ENCODE results near the gene ITPR3. TPM values are rescaled to one million over a fixed set of nuclear protein-coding genes. Genes with fewer than 3 reads are reported as not detected.

Gene ITPR3
- total RNA-seq, 2 experiments from 2014 or later = 42.6 to 42.9 TPM

GRCh38 chr6:33661106-33661838, 40.1 kb downstream of the ITPR3 start:
- Mint-ChIP-seq H3K27me3 (no peaks in the 10 kb centered on the region), H3K9me3 (ENCODE audit: low read depth) (no peaks in the 10 kb centered on the region), H3K36me3 (ENCODE audit: low read depth) (peaks cover 10% of the 10 kb centered on the region), H3K4me3 (no peak overlapping the region), H3K27ac (no peak overlapping the region), H3K4me1 (no peaks in the 10 kb centered on the region)
- DNase-seq (no peak), ATAC-seq (no peak)
- intact Hi-C loops (cut with DNase I, micrococcal nuclease) = no loop called here
- ChIA-PET POLR2A (no interaction called here), CTCF (no interaction called here)

DNA sequence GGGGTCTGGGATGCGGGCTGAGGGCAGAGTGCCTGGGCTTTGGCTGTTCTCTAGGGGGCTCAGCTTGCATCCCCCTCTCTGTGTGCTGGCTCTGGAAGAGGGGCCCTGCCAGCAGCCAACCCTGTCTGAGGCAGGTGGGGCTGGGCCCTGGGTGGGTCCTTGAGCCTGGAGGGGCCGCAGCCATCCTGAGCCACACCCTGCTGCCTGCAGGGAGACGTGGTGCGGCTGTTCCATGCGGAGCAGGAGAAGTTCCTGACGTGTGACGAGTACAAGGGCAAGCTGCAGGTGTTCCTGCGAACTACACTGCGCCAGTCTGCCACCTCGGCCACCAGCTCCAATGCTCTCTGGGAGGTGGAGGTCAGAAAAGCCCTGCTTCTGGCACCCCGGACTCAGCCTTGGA, 41.2 kb downstream of the ITPR3 start:
- no peak overlapping the region for H3K27ac Mint-ChIP-seq
- peaks cover 10% of the 10 kb centered on the region for H3K36me3 Mint-ChIP-seq (ENCODE audit: low read depth)
- POLR2A ChIA-PET = no interaction called here
- no peaks in the 10 kb centered on the region for H3K27me3 Mint-ChIP-seq
- no peaks in the 10 kb centered on the region for H3K4me1 Mint-ChIP-seq
- CTCF ChIA-PET = no interaction called here
- intact Hi-C loops (cut with DNase I, micrococcal nuclease) = no loop called here
- ATAC-seq = no peak
- no peak for DNase-seq
- H3K9me3 Mint-ChIP-seq (ENCODE audit: low read depth) = no peaks in the 10 kb centered on the region
- no peak overlapping the region for H3K4me3 Mint-ChIP-seq

DNA sequence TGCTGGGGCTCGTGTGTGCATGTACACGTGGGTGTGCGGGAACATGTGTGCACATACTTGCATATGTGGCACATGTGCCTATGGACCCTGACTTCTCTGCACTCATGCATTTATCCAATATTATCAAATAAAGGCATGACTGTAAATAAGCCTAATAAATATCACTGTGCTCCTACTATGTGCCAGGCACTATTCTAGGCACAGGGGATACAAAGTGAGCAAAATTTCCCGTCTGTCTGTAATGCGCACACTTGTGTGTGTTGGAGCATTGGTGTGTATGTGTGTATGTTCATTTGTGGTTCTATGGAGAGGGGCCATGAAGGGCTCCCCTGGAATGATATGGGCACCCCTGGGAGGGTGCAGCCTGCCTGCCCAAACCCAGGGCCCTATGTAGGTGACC, 41.9 kb downstream of the ITPR3 start:
- ChIA-PET POLR2A (interaction anchor here (0.6 kb wide), 2 partner anchors 42 to 1556 kb away, joined by 3 to 4 read pairs; no protein-coding TSS in a partner anchor), CTCF (no interaction called here)
- no peak overlapping the region for H3K27ac Mint-ChIP-seq
- peaks cover 2% of the 10 kb centered on the region for H3K4me1 Mint-ChIP-seq
- no peak for DNase-seq
- intact Hi-C loops (cut with DNase I, micrococcal nuclease) = no loop called here
- H3K36me3 Mint-ChIP-seq (ENCODE audit: low read depth) = peaks cover 6% of the 10 kb centered on the region
- no peak overlapping the region for H3K4me3 Mint-ChIP-seq
- no peaks in the 10 kb centered on the region for H3K27me3 Mint-ChIP-seq
- H3K9me3 Mint-ChIP-seq (ENCODE audit: low read depth) = no peaks in the 10 kb centered on the region
- ATAC-seq = no peak

DNA sequence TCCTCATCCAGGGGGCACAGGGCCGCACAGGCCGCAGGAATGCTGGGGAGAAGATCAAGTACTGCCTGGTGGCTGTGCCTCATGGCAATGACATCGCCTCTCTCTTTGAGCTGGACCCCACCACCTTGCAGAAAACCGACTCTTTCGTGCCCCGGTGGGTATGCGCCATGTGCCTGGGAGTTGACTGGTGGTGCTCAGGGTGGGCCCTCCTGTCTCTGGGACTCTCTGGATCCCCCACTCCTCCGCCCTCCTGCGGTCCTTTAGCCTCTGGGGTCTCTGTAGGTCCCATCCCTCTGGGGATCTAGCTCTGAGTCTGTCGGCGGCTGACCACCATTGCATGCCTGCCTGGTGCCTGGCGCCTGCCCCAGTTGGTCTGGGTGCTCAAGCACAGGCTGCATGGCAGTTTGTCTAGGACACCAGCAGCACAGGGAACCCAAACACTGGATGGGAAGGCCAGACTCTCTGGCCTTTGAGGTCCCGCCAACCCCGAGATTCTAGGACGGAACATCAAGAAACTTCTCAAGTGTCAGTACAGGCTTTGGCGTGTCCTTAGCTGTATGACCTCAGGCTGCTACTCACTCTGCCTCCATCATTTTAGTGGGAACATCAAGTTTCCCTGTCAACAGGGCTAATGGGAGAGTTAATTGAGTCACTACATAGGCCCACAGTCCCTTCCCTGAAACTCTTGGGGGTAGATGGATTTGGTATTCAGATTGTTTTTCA, 42.8 kb downstream of the ITPR3 start:
- DNase-seq (no peak), ATAC-seq (no peak)
- Mint-ChIP-seq H3K9me3 (ENCODE audit: low read depth) (no peaks in the 10 kb centered on the region), H3K36me3 (ENCODE audit: low read depth) (peaks cover 14% of the 10 kb centered on the region), H3K27ac (no peak overlapping the region), H3K4me1 (peaks cover 11% of the 10 kb centered on the region), H3K4me3 (no peak overlapping the region), H3K27me3 (no peaks in the 10 kb centered on the region)
- ChIA-PET POLR2A (no interaction called here), CTCF (interaction anchor here (0.8 kb wide), 1 partner anchor 300 kb away, joined by 3 read pairs; no protein-coding TSS in a partner anchor)
- intact Hi-C loops (cut with DNase I, micrococcal nuclease) = no loop called here

DNA sequence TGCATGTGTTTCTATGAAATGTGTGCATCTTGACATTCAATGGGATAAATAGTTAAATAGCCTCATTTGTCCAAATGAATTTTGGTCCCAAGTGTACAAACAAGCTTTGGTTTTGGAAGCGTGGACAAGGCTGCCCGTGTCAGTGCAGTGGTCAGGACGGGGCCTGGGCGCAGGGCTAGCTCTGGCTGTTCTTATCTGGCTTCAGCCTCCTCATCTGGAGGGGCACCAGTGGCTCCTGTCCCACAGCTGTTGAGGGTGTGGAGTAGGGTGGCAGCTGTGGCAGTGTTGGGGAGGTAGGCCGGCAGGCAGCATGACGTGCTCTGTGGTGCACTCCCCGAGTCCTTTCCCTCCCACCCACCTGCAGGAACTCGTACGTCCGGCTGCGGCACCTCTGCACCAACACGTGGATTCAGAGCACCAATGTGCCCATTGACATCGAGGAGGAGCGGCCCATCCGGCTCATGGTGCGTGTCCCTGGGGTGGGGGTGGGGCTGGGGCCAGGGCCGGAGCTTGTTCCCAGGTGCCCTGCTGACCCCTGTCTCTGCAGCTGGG, 43.5 kb downstream of the ITPR3 start:
- no peak overlapping the region for H3K27ac Mint-ChIP-seq
- CTCF ChIA-PET = interaction anchor here (0.8 kb wide), 1 partner anchor 300 kb away, joined by 3 read pairs; no protein-coding TSS in a partner anchor

GRCh38 chr6:33665957-33666356, 44.8 kb downstream of the ITPR3 start:
- no peaks in the 10 kb centered on the region for H3K9me3 Mint-ChIP-seq (ENCODE audit: low read depth)
- peaks cover 19% of the 10 kb centered on the region for H3K36me3 Mint-ChIP-seq (ENCODE audit: low read depth)
- ChIA-PET CTCF (interaction anchor here (1.0 to 1.8 kb wide), 4 partner anchors 11 to 58 kb away, joined by 3 to 5 read pairs (median 4); no protein-coding TSS in a partner anchor), POLR2A (no interaction called here)
- H3K27ac Mint-ChIP-seq = no peak overlapping the region
- peaks cover 16% of the 10 kb centered on the region for H3K4me1 Mint-ChIP-seq
- no peaks in the 10 kb centered on the region for H3K27me3 Mint-ChIP-seq
- no peak overlapping the region for H3K4me3 Mint-ChIP-seq
- DNase-seq (no peak), ATAC-seq (no peak)
- intact Hi-C loops (cut with DNase I, micrococcal nuclease) = no loop called here

More for the DNA sequence above, 43.5 kb downstream of the ITPR3 start:
- DNase-seq = no peak
- H3K36me3 Mint-ChIP-seq (ENCODE audit: low read depth) = peaks cover 19% of the 10 kb centered on the region
- H3K27me3 Mint-ChIP-seq = no peaks in the 10 kb centered on the region
- H3K9me3 Mint-ChIP-seq (ENCODE audit: low read depth) = no peaks in the 10 kb centered on the region
- H3K4me3 Mint-ChIP-seq = no peak overlapping the region
- intact Hi-C loops (cut with DNase I, micrococcal nuclease) = no loop called here
- H3K4me1 Mint-ChIP-seq = peaks cover 15% of the 10 kb centered on the region
- no peak for ATAC-seq
- POLR2A ChIA-PET = no interaction called here

DNA sequence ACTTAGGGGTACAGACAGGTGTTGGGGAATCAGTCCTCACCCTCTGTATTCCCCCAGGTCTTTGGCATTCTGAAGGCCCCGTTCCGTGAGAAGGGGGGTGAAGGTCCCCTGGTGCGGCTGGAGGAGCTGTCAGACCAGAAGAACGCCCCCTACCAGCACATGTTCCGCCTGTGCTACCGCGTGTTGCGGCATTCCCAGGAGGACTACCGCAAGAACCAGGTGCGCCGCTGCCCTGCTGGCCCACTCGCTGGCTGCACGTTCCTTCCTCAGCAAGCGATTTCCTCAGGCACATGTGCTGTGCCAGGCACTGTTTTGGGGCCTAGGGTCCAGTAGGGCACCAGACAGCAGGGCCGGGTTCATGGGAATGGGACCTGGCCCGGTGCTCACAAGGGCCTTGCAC, 46.0 kb downstream of the ITPR3 start:
- DNase-seq = no peak
- Mint-ChIP-seq H3K27me3 (no peaks in the 10 kb centered on the region), H3K4me1 (peaks cover 16% of the 10 kb centered on the region), H3K27ac (no peak overlapping the region), H3K9me3 (ENCODE audit: low read depth) (no peaks in the 10 kb centered on the region), H3K36me3 (ENCODE audit: low read depth) (peaks cover 27% of the 10 kb centered on the region), H3K4me3 (no peak overlapping the region)
- intact Hi-C loops (cut with DNase I, micrococcal nuclease) = no loop called here
- POLR2A ChIA-PET = no interaction called here
- no peak for ATAC-seq
- CTCF ChIA-PET = interaction anchor here (1.0 to 1.8 kb wide), 3 partner anchors 12 to 36 kb away, joined by 3 to 5 read pairs (median 4); no protein-coding TSS in a partner anchor

- H3K4me3 Mint-ChIP-seq = no peak overlapping the region
- intact Hi-C loops (cut with DNase I, micrococcal nuclease) = no loop called here
- ChIA-PET CTCF (no interaction called here), POLR2A (no interaction called here)
- peaks cover 30% of the 10 kb centered on the region for H3K36me3 Mint-ChIP-seq (ENCODE audit: low read depth)
- H3K27ac Mint-ChIP-seq = no peak overlapping the region
- H3K4me1 Mint-ChIP-seq = peaks cover 16% of the 10 kb centered on the region
- ATAC-seq (no peak), DNase-seq (no peak)
- no peaks in the 10 kb centered on the region for H3K9me3 Mint-ChIP-seq (ENCODE audit: low read depth)
- no peaks in the 10 kb centered on the region for H3K27me3 Mint-ChIP-seq
Measured at GRCh38 chr6:33667776-33668175, 46.7 kb downstream of the ITPR3 start.

DNA sequence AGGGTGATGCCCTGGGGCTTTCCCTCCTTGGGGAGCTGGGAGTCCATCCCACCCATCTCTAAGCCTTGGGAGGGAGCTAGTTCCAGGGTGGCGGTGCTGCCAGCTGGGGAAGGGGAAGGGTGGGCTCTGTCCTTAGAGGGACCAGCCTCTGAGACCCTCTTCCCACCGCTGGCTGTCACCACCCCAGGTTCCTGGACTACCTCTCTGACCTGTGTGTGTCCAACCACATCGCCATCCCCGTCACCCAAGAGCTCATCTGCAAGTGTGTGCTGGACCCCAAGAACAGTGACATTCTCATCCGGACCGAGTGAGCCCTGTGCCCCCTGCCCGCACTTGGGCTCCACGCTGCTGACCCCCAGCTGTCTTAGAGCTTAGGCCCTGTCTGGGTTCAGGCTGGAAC, 47.2 kb downstream of the ITPR3 start:
- no peak for ATAC-seq
- no peak overlapping the region for H3K4me3 Mint-ChIP-seq
- POLR2A ChIA-PET = no interaction called here

GRCh38 chr6:33668914-33669313, 47.8 kb downstream of the ITPR3 start:
- no peaks in the 10 kb centered on the region for H3K27me3 Mint-ChIP-seq
- peaks cover 30% of the 10 kb centered on the region for H3K36me3 Mint-ChIP-seq (ENCODE audit: low read depth)
- ChIA-PET POLR2A (no interaction called here), CTCF (interaction anchor here (1.2 to 1.8 kb wide), 5 partner anchors 14 to 90 kb away, joined by 3 to 5 read pairs (median 3); no protein-coding TSS in a partner anchor)
- peak; percentile 94 for ATAC-seq
- peak; percentile 78 for DNase-seq
- H3K27ac Mint-ChIP-seq = peak overlapping the region; percentile 9
- no peak overlapping the region for H3K4me3 Mint-ChIP-seq
- no peaks in the 10 kb centered on the region for H3K9me3 Mint-ChIP-seq (ENCODE audit: low read depth)
- peaks cover 16% of the 10 kb centered on the region for H3K4me1 Mint-ChIP-seq
- intact Hi-C loops (cut with DNase I, micrococcal nuclease) = no loop called here

More for the DNA sequence above, 47.2 kb downstream of the ITPR3 start:
- Mint-ChIP-seq H3K4me1 (peaks cover 16% of the 10 kb centered on the region), H3K36me3 (ENCODE audit: low read depth) (peaks cover 30% of the 10 kb centered on the region), H3K9me3 (ENCODE audit: low read depth) (no peaks in the 10 kb centered on the region), H3K27ac (no peak overlapping the region), H3K27me3 (no peaks in the 10 kb centered on the region)
- intact Hi-C loops (cut with DNase I, micrococcal nuclease) = no loop called here
- no peak for DNase-seq
- CTCF ChIA-PET = interaction anchor here (1.3 to 1.5 kb wide), 3 partner anchors 14 to 89 kb away, joined by 3 to 4 read pairs (median 3); no protein-coding TSS in a partner anchor

- intact Hi-C loops (cut with DNase I, micrococcal nuclease) = no loop called here
- Mint-ChIP-seq H3K4me3 (no peak overlapping the region), H3K36me3 (ENCODE audit: low read depth) (peaks cover 36% of the 10 kb centered on the region), H3K9me3 (ENCODE audit: low read depth) (no peaks in the 10 kb centered on the region), H3K27ac (no peak overlapping the region), H3K4me1 (peaks cover 16% of the 10 kb centered on the region), H3K27me3 (no peaks in the 10 kb centered on the region)
- ATAC-seq (no peak), DNase-seq (no peak)
- ChIA-PET CTCF (interaction anchor here (1.8 kb wide), 1 partner anchor 31 kb away, joined by 5 read pairs; no protein-coding TSS in a partner anchor), POLR2A (no interaction called here)
Measured at GRCh38 chr6:33670086-33670660, 49.1 kb downstream of the ITPR3 start.

Measured in activated CD4-positive, alpha-beta T cell treated with anti-CD3 and anti-CD28 coated beads for 36 hours (primary cell).